Right lobe of liver (tissue), 6 donors: ENCODE measurements around the gene HS6ST2. TPM values are rescaled to one million over a fixed set of nuclear protein-coding genes. Genes with fewer than 3 reads are reported as not detected.

Experiments used
- ATAC-seq, 4 donors: fragments of 200-7000 bp; cut with Tn5 transposase; one replicate each; pipeline ENCODE4 v1.9.1; 2020; ENCODE audit warnings: mild to moderate bottlenecking in 4 of 4, moderate library complexity in 4 of 4
- DNase-seq, 3 donors: peaks; one replicate each; pipeline ENCODE4 v3.0.0-alpha.2; 2020
- H3K27ac ChIP-seq, 3 donors: fragments of 200-600 bp; one replicate each; pipeline ENCODE4 v1.8.0; 2022
- H3K27me3 ChIP-seq, 2 donors: fragments of 200-600 bp; one replicate each; pipeline ENCODE4 v1.8.0; 2022
- H3K36me3 ChIP-seq, 4 donors: fragments of 200-600 bp; sonication (generic) in 1 of 4; one replicate each; pipeline versions ENCODE4 v1.5.1 to v1.8.0; 2017 to 2022; ENCODE audit warnings: control low read depth in 1 of 4
- H3K4me1 ChIP-seq, 4 donors: fragments of 200-600 bp; sonication (generic) in 1 of 4; one replicate each; pipeline versions ENCODE4 v1.5.1 to v1.8.0; 2017 to 2022; ENCODE audit warnings: control low read depth in 1 of 4
- H3K4me3 ChIP-seq, 3 donors: fragments of 200-600 bp; one replicate each; pipeline ENCODE4 v1.8.0; 2022
- H3K9me3 ChIP-seq, 4 donors: fragments of 200-600 bp; sonication (generic) in 1 of 4; one replicate each; pipeline versions ENCODE4 v1.5.1 to v1.8.0; 2017 to 2022; ENCODE audit warnings: control low read depth in 1 of 4
- POLR2A ChIP-seq: fragments of 450-650 bp; IDR thresholded peaks from one replicate; pipeline ENCODE4 v1.6.1; 2017; ENCODE audit warnings: antibody characterized with exemption, mild to moderate bottlenecking
- WGBS: methylation state at CpG from one replicate; pipeline ENCODE4 v1.1.6; 2018; ENCODE audit warnings: low coverage, low lambda C conversion rate; ENCODE audit not compliant: insufficient coverage; ENCODE audit errors: missing lambda C conversion rate; 5-methylcytosine and 5-hydroxymethylcytosine counted together
- intact Hi-C, 2 donors: fragments of 100-400 bp; cut with DNase I; formaldehyde crosslinking; loops; one replicate each; pipeline versions ENCODE4 v1.11.2 to v1.14.1; 2022
- total RNA-seq, 6 experiments: library from RNA; depleted of rRNA in 2 of 6; stranded (reverse); fragments of >200 nt in 2 of 6; fragmentation: NEBNext Ultra II Directional in 3 of 6; extraction: Animal tissue kit (Norgen Biotek cat#: 25700) in 3 of 6; gene quantifications; one replicate each; pipeline versions ENCODE4 v1.1.0 to v1.2.4, GENCODE V29; 2016 to 2023
- TF ChIP-seq, protein P1 (sequence below), 4 donors: fragments of 200-600 bp in 3 of 4; fragments of 450-650 bp in 1 of 4; IDR thresholded peaks; one replicate each; pipeline versions ENCODE4 v1.5.1 to v1.8.0; 2016 to 2022; ENCODE audit warnings: antibody characterized with exemption in 4 of 4, mild to moderate bottlenecking in 2 of 4
- donor health status: DM: no; HTN: yes; CAD: no.
- donor health status: DM: no; HTN: no; CAD: no.
- donor health status: DM: no; HTN: no; CAD: no.
- donor health status: DM: no; HTN: yes; CAD: no.
- donor health status: DM: no; HTN: yes; CAD: no.

HS6ST2 gene
- total RNA-seq, 6 experiments from 2014 or later: 0.09 TPM; not detected in 5

DNA sequence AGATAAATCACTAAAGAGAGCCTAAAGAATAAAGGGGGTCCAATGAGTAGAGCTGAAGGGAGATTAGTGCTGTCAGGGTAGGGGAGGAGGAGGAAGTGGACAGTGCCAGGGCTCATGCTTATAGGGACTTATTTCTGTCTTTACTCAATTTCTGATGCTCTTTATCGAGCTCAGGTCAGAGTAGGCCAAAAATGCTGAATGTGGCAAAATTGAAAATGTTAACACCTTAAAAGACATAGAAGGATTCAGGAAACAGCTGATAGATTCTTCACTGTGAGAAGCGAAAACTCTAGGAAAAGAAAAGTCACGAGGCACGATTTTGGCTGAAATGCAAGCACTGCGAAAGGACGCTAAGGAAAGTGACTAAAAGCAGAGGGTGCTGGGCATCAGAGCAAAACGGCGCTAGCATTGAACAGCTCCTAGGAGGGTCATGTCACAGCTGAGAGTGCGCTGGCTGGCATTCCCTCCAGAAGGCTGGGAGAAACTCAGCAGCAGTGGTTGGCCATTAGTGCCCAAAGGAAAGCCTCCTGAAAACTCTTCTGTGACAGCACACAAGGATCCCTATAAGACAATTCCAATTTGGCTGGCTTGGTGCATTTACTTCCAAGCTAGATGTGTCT lies 150.9 kb downstream of the HS6ST2 start:
- H3K9me3 ChIP-seq: no peaks in the 10 kb centered on the region
- ATAC-seq (no peak), DNase-seq (no peak)
- no peak overlapping the region for H3K27ac ChIP-seq
- no peaks in the 10 kb centered on the region for H3K27me3 ChIP-seq
- no peaks in the 10 kb centered on the region for H3K36me3 ChIP-seq
- no peaks in the 10 kb centered on the region for H3K4me1 ChIP-seq
- TF ChIP-seq, protein P1, sequence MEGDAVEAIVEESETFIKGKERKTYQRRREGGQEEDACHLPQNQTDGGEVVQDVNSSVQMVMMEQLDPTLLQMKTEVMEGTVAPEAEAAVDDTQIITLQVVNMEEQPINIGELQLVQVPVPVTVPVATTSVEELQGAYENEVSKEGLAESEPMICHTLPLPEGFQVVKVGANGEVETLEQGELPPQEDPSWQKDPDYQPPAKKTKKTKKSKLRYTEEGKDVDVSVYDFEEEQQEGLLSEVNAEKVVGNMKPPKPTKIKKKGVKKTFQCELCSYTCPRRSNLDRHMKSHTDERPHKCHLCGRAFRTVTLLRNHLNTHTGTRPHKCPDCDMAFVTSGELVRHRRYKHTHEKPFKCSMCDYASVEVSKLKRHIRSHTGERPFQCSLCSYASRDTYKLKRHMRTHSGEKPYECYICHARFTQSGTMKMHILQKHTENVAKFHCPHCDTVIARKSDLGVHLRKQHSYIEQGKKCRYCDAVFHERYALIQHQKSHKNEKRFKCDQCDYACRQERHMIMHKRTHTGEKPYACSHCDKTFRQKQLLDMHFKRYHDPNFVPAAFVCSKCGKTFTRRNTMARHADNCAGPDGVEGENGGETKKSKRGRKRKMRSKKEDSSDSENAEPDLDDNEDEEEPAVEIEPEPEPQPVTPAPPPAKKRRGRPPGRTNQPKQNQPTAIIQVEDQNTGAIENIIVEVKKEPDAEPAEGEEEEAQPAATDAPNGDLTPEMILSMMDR (IDR thresholded peaks at IDR 0.05): no peak
- no peak for TF ChIP-seq POLR2A
- H3K4me3 ChIP-seq: no peak overlapping the region
- intact Hi-C loops: no loop called here
- WGBS: 63% methylated on average over 9 of the region's 9 CpGs

DNA sequence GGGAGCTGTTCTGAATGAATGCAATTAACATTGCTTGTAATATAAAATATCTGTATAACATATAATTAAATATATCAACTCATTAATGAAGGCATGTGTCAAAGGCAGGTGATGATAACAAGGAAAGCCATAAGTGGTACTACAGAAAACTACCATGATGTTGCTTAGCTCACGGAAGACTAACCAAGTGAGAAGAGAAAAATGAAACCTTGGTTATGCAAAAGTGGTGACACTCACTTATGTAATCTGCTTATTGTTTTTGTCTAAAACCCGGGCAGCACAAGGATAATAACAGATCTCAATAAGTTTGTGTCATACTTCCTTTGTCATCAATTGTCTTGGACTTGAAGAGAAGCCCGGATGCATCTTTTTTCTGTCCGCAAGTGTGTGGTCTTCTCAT lies 156.4 kb downstream of the HS6ST2 start:
- ATAC-seq: no peak
- WGBS: 63% methylated on average over 4 of the region's 4 CpGs
- TF ChIP-seq, protein P1 (IDR thresholded peaks at IDR 0.05): no peak
- TF ChIP-seq POLR2A: no peak
- H3K27me3 ChIP-seq: no peaks in the 10 kb centered on the region
- H3K27ac ChIP-seq: no peak overlapping the region
- no peaks in the 10 kb centered on the region for H3K36me3 ChIP-seq
- intact Hi-C loops: no loop called here
- DNase-seq: no peak
- H3K4me3 ChIP-seq: no peak overlapping the region
- no peaks in the 10 kb centered on the region for H3K9me3 ChIP-seq
- H3K4me1 ChIP-seq: no peaks in the 10 kb centered on the region

DNA sequence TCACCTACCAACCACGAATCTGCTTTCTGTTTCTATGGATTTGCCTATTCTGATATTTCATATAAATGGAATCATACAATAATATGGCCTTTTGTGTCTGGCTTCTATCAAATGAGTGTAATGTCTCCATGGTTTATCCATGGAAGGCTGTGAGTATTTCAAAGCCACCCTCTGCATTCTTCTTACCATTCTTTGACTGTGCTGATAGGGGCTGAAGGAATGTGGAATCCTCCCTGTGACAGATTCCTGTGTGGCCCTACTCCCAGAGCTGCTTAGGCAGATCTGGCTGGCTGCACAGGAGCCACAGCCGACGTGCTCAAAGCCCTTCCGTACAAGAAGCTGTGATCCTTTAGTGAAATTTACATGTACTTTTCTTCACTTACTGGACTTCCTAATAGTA lies 163.2 kb downstream of the HS6ST2 start:
- no peak for ATAC-seq
- intact Hi-C loops: no loop called here
- no peak overlapping the region for H3K4me3 ChIP-seq

DNA sequence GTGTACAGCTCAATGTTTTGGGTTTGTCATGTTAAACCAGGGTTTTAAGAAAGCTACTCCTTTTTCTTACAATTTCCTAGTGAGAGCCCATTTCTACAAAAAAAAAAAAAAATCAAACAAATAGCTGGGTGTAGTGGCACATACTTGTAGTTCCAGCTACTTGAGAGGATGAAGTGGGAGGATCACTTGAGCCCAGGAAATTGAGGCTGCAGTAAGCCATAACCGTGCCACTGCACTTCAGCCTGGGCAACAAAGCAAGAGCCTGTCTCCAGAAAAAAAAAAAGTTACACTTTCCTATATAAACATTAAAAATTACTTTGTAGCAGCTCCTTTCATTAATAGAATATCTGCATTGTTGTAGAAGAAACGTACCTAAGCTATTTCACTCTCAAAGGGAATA lies 166.7 kb downstream of the HS6ST2 start:
- Histone ChIP-seq H3K4me3 (no peak overlapping the region), H3K27ac (no peak overlapping the region), H3K36me3 (no peaks in the 10 kb centered on the region), H3K4me1 (no peaks in the 10 kb centered on the region), H3K9me3 (no peaks in the 10 kb centered on the region), H3K27me3 (no peaks in the 10 kb centered on the region)
- 36% methylated on average over 2 of the region's 2 CpGs for WGBS
- no peak for ATAC-seq
- intact Hi-C loops: no loop called here
- DNase-seq: no peak
- TF ChIP-seq, protein P1 (IDR thresholded peaks at IDR 0.05): no peak
- no peak for TF ChIP-seq POLR2A

More for the DNA sequence above, 163.2 kb downstream of the HS6ST2 start:
- DNase-seq: no peak
- Histone ChIP-seq H3K4me1 (no peaks in the 10 kb centered on the region), H3K36me3 (no peaks in the 10 kb centered on the region), H3K27me3 (no peaks in the 10 kb centered on the region), H3K27ac (no peak overlapping the region), H3K9me3 (no peaks in the 10 kb centered on the region)
- TF ChIP-seq POLR2A: no peak
- TF ChIP-seq, protein P1 (IDR thresholded peaks at IDR 0.05): no peak
- 71% methylated on average over 4 of the region's 4 CpGs for WGBS
